GM21526 (cell line): Measurements from ENCODE around the gene GPC1.

Experiments used
- ATAC-seq: cut with Tn5 transposase; IDR thresholded peaks from one replicate; pipeline ENCODE4 v1.9.1; 2021; ENCODE audit warnings: moderate library complexity; ENCODE audit not compliant: unreplicated experiment, low FRiP score

GPC1 gene

GRCh38 chr2:240508832-240509545 is 73.5 kb downstream of the GPC1 start:
- ATAC-seq, result no peak

DNA sequence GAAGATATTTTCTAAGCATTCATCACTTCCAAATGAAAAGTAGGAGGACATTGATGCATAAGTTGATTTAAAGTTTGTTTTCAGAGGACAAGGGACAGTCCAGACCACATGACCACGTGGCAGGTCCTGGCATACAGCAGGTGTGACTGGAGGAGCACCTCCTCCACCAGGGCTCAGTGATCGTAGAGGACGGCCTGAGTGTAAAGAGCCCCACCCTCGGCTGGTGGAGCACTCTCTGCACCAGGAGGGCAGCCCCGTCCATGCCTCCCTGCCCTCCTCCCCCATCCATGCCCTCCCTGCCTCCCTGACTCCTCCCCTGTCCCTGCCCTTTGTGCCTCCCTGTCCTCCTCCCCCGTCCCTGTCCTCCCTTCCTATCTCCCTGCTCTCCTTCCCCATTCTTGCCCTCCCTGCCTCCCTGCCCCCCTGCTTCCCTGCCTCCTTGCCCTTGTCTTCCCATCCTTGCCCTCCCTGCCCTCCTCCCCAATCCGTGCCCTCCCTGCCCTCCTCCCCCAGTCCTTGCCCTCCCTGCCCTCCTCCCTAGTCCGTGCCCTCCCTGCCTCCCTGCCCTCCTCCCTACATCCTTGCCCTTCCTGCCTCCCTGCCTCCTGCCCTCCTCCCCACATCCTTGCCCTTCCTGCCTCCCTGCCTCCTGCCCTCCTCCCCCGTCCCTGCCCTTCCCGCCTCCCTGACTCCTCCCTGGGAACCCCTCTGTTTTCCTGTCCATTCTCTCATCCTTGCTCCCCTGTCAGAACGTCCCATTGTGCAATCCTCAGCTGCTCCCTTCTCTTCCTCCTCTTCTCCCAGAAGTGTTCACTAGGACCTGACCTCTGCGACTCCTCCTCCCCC is 74.4 kb downstream of the GPC1 start:
- no peak for ATAC-seq

DNA sequence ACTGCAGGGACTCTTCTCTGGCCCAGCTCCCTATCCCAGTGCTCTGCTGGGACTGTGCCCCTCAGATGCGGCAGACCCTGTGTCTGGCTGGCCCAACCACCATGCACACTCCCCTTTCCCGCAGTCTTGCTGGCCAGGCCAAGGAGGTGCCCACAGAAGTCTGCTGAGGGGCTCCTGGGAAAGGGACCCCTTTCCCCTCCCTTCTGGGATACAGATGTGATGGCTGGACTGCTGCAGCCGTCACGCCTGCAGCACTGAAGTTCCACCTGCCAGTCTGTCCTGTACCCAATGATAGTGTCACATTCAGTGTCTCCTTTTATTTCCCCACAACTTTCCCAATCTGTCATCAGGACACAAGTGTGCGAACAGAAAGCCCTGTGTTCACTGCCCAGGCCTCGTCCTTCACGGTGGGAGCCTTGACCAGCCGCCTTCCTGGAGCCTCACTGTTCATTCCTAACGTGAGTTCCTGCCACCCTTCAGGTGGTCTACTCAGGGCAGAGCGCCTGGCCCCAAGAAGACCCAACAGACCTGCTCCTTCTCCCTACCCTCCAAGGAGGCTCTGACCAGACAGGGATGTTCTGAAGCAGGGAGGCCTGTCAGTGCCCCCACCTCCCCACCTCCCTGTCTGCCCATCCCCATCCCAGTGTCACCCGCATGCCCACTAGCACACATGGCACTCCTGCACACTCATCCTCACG is 75.2 kb downstream of the GPC1 start:
- ATAC-seq, result no peak

DNA sequence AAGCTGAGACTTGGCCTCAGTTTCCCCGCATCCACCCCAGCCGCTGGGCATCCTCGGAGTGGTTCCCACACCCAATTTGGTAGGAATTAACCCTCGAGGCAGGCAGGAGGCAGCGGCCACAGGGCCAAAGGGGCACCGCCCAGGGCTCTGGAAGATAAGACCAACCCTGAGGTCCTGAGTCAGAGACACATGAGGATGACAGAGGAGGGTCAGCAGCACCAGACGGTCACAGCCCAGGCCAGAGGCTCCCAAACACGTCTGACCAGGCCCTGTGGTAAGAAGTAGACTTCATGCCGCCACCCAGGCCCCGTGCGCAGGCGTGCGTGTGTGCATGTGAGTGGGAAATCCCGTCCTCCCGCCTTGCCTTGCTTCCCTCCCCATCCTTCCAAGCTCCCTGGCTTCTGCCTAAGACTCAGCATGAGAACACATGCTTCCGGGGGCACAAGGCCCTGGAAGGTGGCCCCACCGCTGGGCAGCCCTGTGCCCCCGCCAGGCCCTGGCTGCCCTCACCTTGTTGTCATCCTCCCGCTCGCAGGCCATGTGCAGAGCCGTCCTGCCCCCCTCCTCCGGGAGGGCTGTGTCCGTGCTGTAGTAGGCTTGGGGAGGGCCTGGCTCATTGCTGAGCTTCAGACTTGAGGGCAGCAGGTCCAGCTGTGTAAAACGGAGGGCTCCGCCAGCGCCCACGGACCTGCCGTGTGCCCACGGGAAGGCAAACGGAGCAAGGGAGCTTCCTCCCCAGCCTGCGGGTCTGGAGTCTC is 76.1 kb downstream of the GPC1 start:
- no peak for ATAC-seq

- ATAC-seq, result no peak
These were observed 76.6 kb downstream of the GPC1 start for GRCh38 chr2:240512109-240512485.

DNA sequence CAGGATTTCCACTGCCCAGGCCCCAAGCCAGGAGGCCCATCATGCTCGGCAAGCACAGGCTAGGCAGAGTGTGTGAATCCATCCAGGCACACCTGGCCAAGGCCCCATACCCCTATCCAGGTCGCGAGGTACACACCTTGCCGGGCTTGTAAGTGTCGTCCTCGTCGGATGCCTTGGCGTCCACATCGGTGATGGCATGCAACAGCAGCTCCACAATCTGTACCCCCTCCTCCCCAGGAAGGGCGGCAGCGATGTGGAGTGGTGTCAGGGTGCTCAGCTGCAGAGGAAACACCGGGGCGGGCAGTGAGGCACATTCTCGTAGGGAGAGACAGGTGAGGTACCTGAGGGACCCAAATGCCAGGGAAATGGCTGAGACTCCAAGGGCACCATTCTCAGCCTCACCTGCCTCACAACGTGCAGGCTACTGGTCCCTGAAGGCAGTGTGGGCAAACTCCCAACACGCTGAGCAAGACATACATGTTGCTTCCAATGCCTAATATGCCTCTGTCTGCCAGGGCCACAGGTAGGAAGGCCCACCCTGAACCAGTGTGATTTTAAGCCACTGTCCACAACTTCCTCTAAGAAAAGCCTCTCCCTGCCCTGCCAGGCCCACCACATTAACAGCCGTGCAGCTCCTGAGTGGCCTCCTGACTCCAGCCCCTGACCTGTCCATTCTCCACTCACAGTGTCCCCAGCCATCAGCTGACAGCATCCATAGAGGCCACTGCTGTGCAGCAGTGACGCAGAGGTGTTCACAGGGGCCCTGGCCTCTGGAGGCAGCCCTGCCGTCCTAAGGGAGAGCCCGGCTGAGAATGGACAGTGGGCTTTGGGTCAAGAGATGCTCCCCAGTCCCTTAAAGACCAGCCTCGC is 77.4 kb downstream of the GPC1 start:
- no peak for ATAC-seq

DNA sequence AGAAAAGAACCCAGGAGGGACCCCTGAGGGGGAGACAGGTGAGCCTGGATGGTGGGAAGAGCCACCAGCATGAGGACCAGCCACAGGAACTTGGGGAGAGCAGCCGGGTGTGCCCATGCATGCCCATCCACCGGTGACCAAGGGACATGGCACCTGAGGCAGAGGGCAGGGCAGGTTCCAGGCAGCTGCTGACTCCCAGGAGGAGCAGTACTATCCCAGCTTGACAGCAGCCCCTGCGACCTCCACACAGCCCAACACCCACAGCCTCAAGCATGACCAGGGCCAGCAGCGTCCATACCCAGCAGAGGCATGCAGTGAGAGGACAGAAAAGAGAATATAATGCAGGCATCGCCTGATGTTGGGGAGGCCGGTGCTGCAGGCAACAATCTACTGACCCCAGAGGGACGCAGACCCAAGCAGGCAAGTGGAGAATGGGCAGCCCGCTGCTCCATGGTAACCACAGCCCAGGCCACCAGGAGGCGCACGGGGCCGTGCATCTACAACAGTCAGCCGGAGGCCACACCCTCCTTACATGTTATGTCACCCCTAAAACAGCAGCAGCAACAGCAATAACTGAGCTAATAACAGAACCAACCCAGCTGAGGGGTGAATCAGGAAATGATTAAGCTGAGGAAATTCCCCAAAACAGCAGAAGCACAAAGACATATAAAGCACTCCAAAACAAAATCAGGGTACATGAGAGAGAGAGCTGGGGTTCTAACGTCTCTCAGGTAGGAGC is 78.3 kb downstream of the GPC1 start:
- ATAC-seq, result peak; percentile 93

DNA sequence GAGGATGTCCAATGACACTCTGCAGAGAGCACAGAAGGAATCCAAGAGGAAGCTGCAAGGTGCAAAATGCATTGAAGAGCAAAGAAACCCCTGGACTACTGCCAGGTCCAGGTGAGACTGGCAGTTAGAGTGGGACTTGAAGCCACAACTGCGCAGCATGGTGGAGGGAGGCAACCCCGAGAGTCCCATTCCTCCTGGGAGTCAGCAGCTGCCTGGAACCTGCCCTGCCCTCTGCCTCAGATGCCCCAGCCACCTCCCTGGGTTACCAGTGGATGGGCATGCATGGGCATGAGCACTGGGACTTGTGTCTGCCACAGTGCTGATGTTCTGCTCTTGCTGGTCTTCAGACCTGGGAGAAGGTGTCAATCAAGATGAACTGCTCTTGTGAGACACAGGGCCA is 79.2 kb downstream of the GPC1 start:
- ATAC-seq, result no peak

- no peak for ATAC-seq
These were observed 81.9 kb downstream of the GPC1 start for GRCh38 chr2:240517342-240517741.
